Progenitor cell of endocrine pancreas (in vitro differentiated cells): ENCODE results near the gene ARFIP2. TPM values are rescaled to one million over a fixed set of nuclear protein-coding genes. Genes with fewer than 3 reads are reported as not detected.
A peak's percentile ranks its signal among the peaks of the same experiment; 100 is the strongest.
"Not testable (repeated sequence)": the region's sequence is repeated elsewhere in the genome, so short reads cannot be mapped to it uniquely, and the experiment has no call there.

Source experiments
- DNase-seq: peaks from one replicate; pipeline ENCODE4 v3.0.0; 2021; ENCODE audit warnings: low spot score; ENCODE audit not compliant: unreplicated experiment
- H3K27ac Mint-ChIP-seq: 2 replicates; pipeline ENCODE4 v1.8.0; 2021; ENCODE audit warnings: mild to moderate bottlenecking, moderate library complexity, mixed read lengths
- H3K27me3 Mint-ChIP-seq: 2 replicates; pipeline ENCODE4 v1.8.0; 2021; ENCODE audit warnings: mixed read lengths
- H3K36me3 Mint-ChIP-seq: 2 replicates; pipeline ENCODE4 v1.8.0; 2022; ENCODE audit warnings: mixed read lengths; ENCODE audit not compliant: insufficient read depth
- H3K4me1 Mint-ChIP-seq: 2 replicates; pipeline ENCODE4 v1.8.0; 2021; ENCODE audit warnings: low read depth, mixed read lengths
- H3K4me3 Mint-ChIP-seq: 2 replicates; pipeline ENCODE4 v1.8.0; 2021; ENCODE audit warnings: low read depth, mild to moderate bottlenecking, moderate library complexity, mixed read lengths
- H3K9me3 Mint-ChIP-seq: 2 replicates; pipeline ENCODE4 v1.8.0; 2021; ENCODE audit warnings: low read depth, mixed read lengths
- total RNA-seq: library from RNA; stranded (reverse); gene quantifications from 2 replicates; pipeline ENCODE4 v1.2.1, GENCODE V29; 2021
- TF ChIP-seq, protein P1 (sequence below): fragments of 200-600 bp; sonication (generic); IDR thresholded peaks from one replicate; pipeline ENCODE4 v1.5.0; 2021; ENCODE audit warnings: antibody characterized with exemption, mild to moderate bottlenecking; ENCODE audit not compliant: unreplicated experiment

Gene ARFIP2
- total RNA-seq, 1 donor from 2014 or later = 78.1 TPM

DNA sequence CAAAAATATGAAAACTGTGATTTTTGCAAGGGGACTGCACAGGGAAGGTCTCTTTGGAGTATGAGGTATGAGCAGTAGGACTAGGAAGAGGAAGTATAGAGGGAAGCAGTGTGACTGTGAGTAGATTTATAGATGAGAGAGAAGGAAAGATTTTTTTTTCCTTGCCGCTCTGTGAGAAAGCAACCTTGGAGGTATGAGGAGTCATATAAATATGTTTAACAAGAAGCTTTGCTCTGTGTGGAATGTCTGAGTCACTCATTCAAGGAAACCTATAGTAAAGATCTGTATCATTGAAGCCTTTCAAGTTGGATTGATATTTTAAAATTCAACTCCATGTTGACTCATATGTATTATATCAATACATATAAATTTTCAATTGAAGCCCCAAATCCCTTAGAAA, 42.1 kb upstream of the ARFIP2 start:
- Mint-ChIP-seq H3K4me3 (no peak overlapping the region), H3K36me3 (peaks cover 3% of the 10 kb centered on the region), H3K27ac (no peak overlapping the region), H3K4me1 (no peaks in the 10 kb centered on the region), H3K9me3 (no peaks in the 10 kb centered on the region), H3K27me3 (no peaks in the 10 kb centered on the region)
- DNase-seq = no peak
- TF ChIP-seq, protein P1, sequence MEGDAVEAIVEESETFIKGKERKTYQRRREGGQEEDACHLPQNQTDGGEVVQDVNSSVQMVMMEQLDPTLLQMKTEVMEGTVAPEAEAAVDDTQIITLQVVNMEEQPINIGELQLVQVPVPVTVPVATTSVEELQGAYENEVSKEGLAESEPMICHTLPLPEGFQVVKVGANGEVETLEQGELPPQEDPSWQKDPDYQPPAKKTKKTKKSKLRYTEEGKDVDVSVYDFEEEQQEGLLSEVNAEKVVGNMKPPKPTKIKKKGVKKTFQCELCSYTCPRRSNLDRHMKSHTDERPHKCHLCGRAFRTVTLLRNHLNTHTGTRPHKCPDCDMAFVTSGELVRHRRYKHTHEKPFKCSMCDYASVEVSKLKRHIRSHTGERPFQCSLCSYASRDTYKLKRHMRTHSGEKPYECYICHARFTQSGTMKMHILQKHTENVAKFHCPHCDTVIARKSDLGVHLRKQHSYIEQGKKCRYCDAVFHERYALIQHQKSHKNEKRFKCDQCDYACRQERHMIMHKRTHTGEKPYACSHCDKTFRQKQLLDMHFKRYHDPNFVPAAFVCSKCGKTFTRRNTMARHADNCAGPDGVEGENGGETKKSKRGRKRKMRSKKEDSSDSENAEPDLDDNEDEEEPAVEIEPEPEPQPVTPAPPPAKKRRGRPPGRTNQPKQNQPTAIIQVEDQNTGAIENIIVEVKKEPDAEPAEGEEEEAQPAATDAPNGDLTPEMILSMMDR = no peak

DNA sequence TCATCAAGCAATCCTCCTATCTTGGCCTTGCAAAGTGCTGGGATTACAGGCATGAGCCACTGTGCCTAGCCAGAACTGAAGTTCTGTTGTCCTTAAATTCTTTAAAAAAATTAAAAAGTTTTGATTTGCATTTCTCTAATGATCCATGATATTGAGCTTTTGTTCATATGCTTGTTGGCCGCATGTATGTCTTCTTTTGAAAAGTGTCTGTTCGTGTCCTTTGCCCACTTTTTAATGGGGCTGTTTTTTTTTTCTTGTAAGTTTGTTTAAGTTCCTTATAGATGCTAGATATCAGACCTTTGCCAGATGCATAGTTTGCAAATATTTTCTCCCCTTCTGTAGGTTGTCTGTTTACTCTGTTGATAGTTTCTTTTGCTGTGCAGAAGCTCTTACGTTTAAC, 40.8 kb upstream of the ARFIP2 start:
- not testable (repeated sequence) for H3K4me1 Mint-ChIP-seq, H3K4me3 Mint-ChIP-seq, H3K9me3 Mint-ChIP-seq, H3K36me3 Mint-ChIP-seq, DNase-seq, H3K27ac Mint-ChIP-seq, H3K27me3 Mint-ChIP-seq

DNA sequence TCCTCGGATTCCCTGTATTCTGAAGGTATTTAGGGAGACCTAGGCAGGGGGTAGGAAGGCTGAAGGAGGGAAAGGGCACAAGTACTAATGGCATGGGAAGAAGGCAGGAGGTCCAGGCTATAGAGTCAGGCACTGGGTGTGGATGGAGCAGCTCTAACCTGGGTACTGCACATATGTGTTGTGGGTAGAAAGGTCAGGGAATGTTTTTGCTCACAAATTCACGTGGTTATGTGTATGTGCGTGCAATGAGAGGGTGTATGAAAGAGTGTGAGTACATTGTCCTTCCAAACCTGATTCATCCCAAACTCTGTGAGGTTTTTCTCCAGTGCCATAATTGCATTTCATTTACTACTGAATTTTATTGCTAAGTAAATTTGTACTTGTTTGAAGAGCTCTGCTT, 39.1 kb upstream of the ARFIP2 start:
- Mint-ChIP-seq H3K36me3 (peaks cover 6% of the 10 kb centered on the region), H3K4me3 (no peak overlapping the region), H3K9me3 (no peaks in the 10 kb centered on the region), H3K27ac (no peak overlapping the region), H3K27me3 (no peaks in the 10 kb centered on the region), H3K4me1 (no peaks in the 10 kb centered on the region)
- TF ChIP-seq, protein P1 = no peak
- no peak for DNase-seq

DNA sequence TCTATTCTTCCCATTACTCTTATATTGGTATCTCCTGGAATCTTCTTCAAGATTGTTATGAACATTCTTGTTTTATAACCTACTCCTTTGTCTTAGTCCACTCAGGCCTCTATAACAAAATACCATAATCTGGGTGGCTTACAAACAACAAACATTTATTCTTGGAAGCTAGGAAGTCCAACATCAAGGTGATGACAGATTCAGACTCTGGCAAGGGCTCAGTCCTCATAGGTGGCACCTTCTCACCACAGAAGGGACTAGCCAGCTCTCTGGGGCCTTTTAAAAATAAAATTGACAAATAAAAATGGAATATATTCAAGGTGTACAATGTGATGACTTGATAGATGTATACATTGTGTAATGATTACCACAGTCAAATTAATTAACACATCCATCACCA, 35.7 kb upstream of the ARFIP2 start:
- H3K27ac Mint-ChIP-seq = no peak overlapping the region

DNA sequence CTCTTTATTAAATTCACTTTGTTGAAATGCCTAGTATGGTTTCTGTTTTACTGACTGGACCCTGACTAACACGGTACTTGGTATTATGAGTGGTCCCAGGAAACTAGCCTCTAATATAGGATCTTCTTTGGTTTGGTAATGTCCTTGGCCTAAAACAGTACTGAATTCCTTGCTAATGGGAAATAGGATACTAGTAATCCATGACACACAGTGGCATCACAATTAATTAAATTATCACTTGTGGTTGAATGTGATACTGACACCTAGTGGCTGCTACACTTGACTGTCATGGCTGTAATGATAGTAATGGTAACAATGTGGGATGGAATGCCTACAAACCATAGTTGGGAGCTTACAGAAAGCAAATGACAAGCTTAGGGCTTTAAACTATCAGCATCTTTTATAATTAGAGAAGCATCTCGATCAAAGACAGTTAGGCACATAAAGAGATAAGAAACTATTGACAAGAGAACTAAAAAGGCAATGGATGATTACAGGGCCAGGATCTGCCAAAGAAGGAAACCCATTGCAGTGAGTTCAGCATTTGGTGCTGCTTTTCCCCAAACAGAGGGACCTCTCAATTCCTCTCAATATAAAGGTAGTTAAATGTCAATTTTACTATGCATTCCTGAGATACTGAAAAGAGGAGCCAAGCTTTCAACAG, 24.6 kb upstream of the ARFIP2 start:
- Mint-ChIP-seq H3K4me3 (no peak overlapping the region), H3K27ac (no peak overlapping the region), H3K4me1 (peaks cover 6% of the 10 kb centered on the region), H3K36me3 (no peaks in the 10 kb centered on the region), H3K9me3 (no peaks in the 10 kb centered on the region), H3K27me3 (no peaks in the 10 kb centered on the region)
- no peak for DNase-seq
- TF ChIP-seq, protein P1 = peak; percentile 77

More for the DNA sequence above, 35.7 kb upstream of the ARFIP2 start:
- TF ChIP-seq, protein P1 = no peak
- no peak for DNase-seq
- no peaks in the 10 kb centered on the region for H3K9me3 Mint-ChIP-seq
- H3K36me3 Mint-ChIP-seq = peaks cover 10% of the 10 kb centered on the region
- H3K4me3 Mint-ChIP-seq = no peak overlapping the region
- H3K27me3 Mint-ChIP-seq = no peaks in the 10 kb centered on the region
- H3K4me1 Mint-ChIP-seq = no peaks in the 10 kb centered on the region

DNA sequence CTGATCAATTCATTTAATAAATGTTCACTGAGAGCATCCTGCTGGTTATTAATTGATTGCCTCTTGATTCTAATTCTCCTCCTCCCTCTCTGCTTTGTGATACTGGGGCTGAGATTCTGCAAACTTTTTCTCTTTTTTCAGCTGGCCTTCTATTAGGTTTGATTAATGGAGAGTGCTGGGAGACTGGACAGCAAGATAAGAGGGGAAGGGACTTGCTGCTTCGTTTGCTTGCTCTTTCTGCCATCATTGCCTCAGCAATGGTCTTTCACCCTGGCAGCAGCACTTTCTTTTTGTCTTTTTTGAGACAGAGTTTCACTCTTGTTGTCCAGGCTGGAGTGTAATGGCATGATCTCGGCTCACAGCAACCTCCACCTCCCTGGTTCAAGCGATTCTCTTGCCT, 23.0 kb upstream of the ARFIP2 start:
- H3K27ac Mint-ChIP-seq = peak overlapping the region; percentile 53
- H3K4me1 Mint-ChIP-seq = peaks cover 6% of the 10 kb centered on the region
- H3K36me3 Mint-ChIP-seq = no peaks in the 10 kb centered on the region
- H3K4me3 Mint-ChIP-seq = no peak overlapping the region
- DNase-seq = no peak
- H3K9me3 Mint-ChIP-seq = no peaks in the 10 kb centered on the region
- no peaks in the 10 kb centered on the region for H3K27me3 Mint-ChIP-seq
- TF ChIP-seq, protein P1 = no peak
